Activated CD4-positive, alpha-beta T cell treated with anti-CD3 and anti-CD28 coated beads for 36 hours (primary cell): ENCODE results near the gene ZNF827. TPM values are rescaled to one million over a fixed set of nuclear protein-coding genes. Genes with fewer than 3 reads are reported as not detected.

ENCODE experiments used
- ATAC-seq: fragments of 200-7000 bp; cut with Tn5 transposase; one replicate; pipeline ENCODE4 v1.10.0; 2021; ENCODE audit warnings: mild to moderate bottlenecking, moderate library complexity
- CTCF ChIA-PET: fragments of 350-600 bp; sonication (Branson Sonifier 250); formaldehyde crosslinking; loops from one replicate; lab custom pipeline; 2021; ENCODE audit warnings: antibody characterized with exemption; lab: Charles Lee
- POLR2A ChIA-PET: fragments of 350-600 bp; sonication (Branson Sonifier 250); formaldehyde crosslinking; loops from one replicate; lab custom pipeline; 2021; ENCODE audit warnings: antibody characterized with exemption, inconsistent platforms; lab: Charles Lee
- DNase-seq: peaks from one replicate; pipeline ENCODE4 v3.0.0-alpha.2; 2020
- H3K27ac Mint-ChIP-seq: one replicate; pipeline ENCODE4 v1.8.0; 2021; ENCODE audit warnings: mixed read lengths
- H3K27me3 Mint-ChIP-seq: one replicate; pipeline ENCODE4 v1.8.0; 2021; ENCODE audit warnings: mixed read lengths
- H3K36me3 Mint-ChIP-seq: one replicate; pipeline ENCODE4 v1.8.0; 2021; ENCODE audit warnings: low read depth, mixed read lengths
- H3K4me1 Mint-ChIP-seq: one replicate; pipeline ENCODE4 v1.8.0; 2021; ENCODE audit warnings: mixed read lengths
- H3K4me3 Mint-ChIP-seq: one replicate; pipeline ENCODE4 v1.8.0; 2021; ENCODE audit warnings: mild to moderate bottlenecking, moderate library complexity, mixed read lengths
- H3K9me3 Mint-ChIP-seq: one replicate; pipeline ENCODE4 v1.8.0; 2021; ENCODE audit warnings: low read depth, mixed read lengths
- intact Hi-C, 2 experiments: fragments of 100-400 bp; cut with DNase I in 1 of 2; cut with micrococcal nuclease in 1 of 2; formaldehyde crosslinking; loops; one replicate each; pipeline versions ENCODE4 v1.14.2 to v1.15.1; 2022 to 2024; cut with DNase I, micrococcal nuclease
- total RNA-seq, 2 experiments: library from RNA; stranded (reverse); gene quantifications; one replicate each; pipeline ENCODE4 v1.2.3, GENCODE V29; 2021

Gene ZNF827
- total RNA-seq, 2 experiments from 2014 or later = 21.2 to 26.6 TPM

GRCh38 chr4:145775406-145775805, 163.2 kb downstream of the ZNF827 start:
- Mint-ChIP-seq H3K27me3 (no peaks in the 10 kb centered on the region), H3K4me1 (peaks cover 5% of the 10 kb centered on the region), H3K36me3 (peaks cover 45% of the 10 kb centered on the region), H3K27ac (no peak overlapping the region), H3K9me3 (no peaks in the 10 kb centered on the region), H3K4me3 (no peak overlapping the region)
- POLR2A ChIA-PET = no interaction called here
- DNase-seq = no peak
- CTCF ChIA-PET = no interaction called here
- intact Hi-C loops = no loop called here
- ATAC-seq = peak; percentile 42

GRCh38 chr4:145774473-145774872, 164.2 kb downstream of the ZNF827 start:
- H3K9me3 Mint-ChIP-seq = no peaks in the 10 kb centered on the region
- H3K36me3 Mint-ChIP-seq = peaks cover 47% of the 10 kb centered on the region
- H3K4me3 Mint-ChIP-seq = no peak overlapping the region
- POLR2A ChIA-PET = no interaction called here
- DNase-seq (no peak), ATAC-seq (no peak)
- H3K27me3 Mint-ChIP-seq = no peaks in the 10 kb centered on the region
- intact Hi-C loops = no loop called here
- H3K27ac Mint-ChIP-seq = peak overlapping the region; percentile 52
- H3K4me1 Mint-ChIP-seq = peaks cover 5% of the 10 kb centered on the region
- CTCF ChIA-PET = no interaction called here

- DNase-seq (no peak), ATAC-seq (peak; percentile 51)
- ChIA-PET POLR2A (no interaction called here), CTCF (interaction anchor here (0.9 kb wide), 1 partner anchor 46 kb away, joined by 3 read pairs; no protein-coding TSS in a partner anchor)
- Mint-ChIP-seq H3K4me3 (no peak overlapping the region), H3K36me3 (peaks cover 44% of the 10 kb centered on the region), H3K9me3 (no peaks in the 10 kb centered on the region), H3K27me3 (no peaks in the 10 kb centered on the region), H3K4me1 (peaks cover 5% of the 10 kb centered on the region), H3K27ac (peak overlapping the region; percentile 20)
- intact Hi-C loops = no loop called here
Observed at GRCh38 chr4:145773581-145774234, 164.9 kb downstream of the ZNF827 start.

GRCh38 chr4:145772347-145772746, 166.3 kb downstream of the ZNF827 start:
- intact Hi-C loops = no loop called here
- ATAC-seq (no peak), DNase-seq (no peak)
- Mint-ChIP-seq H3K4me1 (peaks cover 9% of the 10 kb centered on the region), H3K27me3 (no peaks in the 10 kb centered on the region), H3K36me3 (peaks cover 50% of the 10 kb centered on the region), H3K27ac (no peak overlapping the region), H3K4me3 (no peak overlapping the region), H3K9me3 (peaks cover 4% of the 10 kb centered on the region)
- ChIA-PET CTCF (interaction anchor here (0.7 kb wide), 1 partner anchor 147 kb away, joined by 4 read pairs; no protein-coding TSS in a partner anchor), POLR2A (interaction anchor here (0.5 kb wide), 1 partner anchor 315 kb away, joined by 3 read pairs; no protein-coding TSS in a partner anchor)

GRCh38 chr4:145770124-145770523, 168.5 kb downstream of the ZNF827 start:
- no peak overlapping the region for H3K4me3 Mint-ChIP-seq
- intact Hi-C loops = no loop called here
- POLR2A ChIA-PET = no interaction called here
- H3K27ac Mint-ChIP-seq = no peak overlapping the region
- peaks cover 4% of the 10 kb centered on the region for H3K9me3 Mint-ChIP-seq
- ATAC-seq (no peak), DNase-seq (no peak)
- H3K27me3 Mint-ChIP-seq = no peaks in the 10 kb centered on the region
- H3K4me1 Mint-ChIP-seq = peaks cover 21% of the 10 kb centered on the region
- CTCF ChIA-PET = no interaction called here
- H3K36me3 Mint-ChIP-seq = peaks cover 63% of the 10 kb centered on the region

- H3K27ac Mint-ChIP-seq = no peak overlapping the region
- DNase-seq (no peak), ATAC-seq (no peak)
- CTCF ChIA-PET = no interaction called here
- H3K4me3 Mint-ChIP-seq = no peak overlapping the region
- peaks cover 68% of the 10 kb centered on the region for H3K36me3 Mint-ChIP-seq
- H3K4me1 Mint-ChIP-seq = peaks cover 21% of the 10 kb centered on the region
- intact Hi-C loops = no loop called here
- POLR2A ChIA-PET = no interaction called here
- H3K9me3 Mint-ChIP-seq = peaks cover 4% of the 10 kb centered on the region
- H3K27me3 Mint-ChIP-seq = no peaks in the 10 kb centered on the region
Observed at GRCh38 chr4:145769450-145770037, 169.1 kb downstream of the ZNF827 start.

GRCh38 chr4:145766273-145766672, 172.3 kb downstream of the ZNF827 start:
- DNase-seq = no peak
- Mint-ChIP-seq H3K9me3 (peaks cover 4% of the 10 kb centered on the region), H3K4me3 (no peak overlapping the region), H3K27ac (peak overlapping the region; percentile 66), H3K4me1 (peaks cover 16% of the 10 kb centered on the region), H3K27me3 (no peaks in the 10 kb centered on the region), H3K36me3 (peaks cover 73% of the 10 kb centered on the region)
- POLR2A ChIA-PET = no interaction called here
- peak; percentile 49 for ATAC-seq
- intact Hi-C loops = no loop called here
- CTCF ChIA-PET = no interaction called here

- POLR2A ChIA-PET = no interaction called here
- intact Hi-C loops = no loop called here
- Mint-ChIP-seq H3K4me1 (peaks cover 32% of the 10 kb centered on the region), H3K27ac (no peak overlapping the region), H3K36me3 (peaks cover 86% of the 10 kb centered on the region), H3K9me3 (peaks cover 7% of the 10 kb centered on the region), H3K27me3 (no peaks in the 10 kb centered on the region), H3K4me3 (no peak overlapping the region)
- ATAC-seq (no peak), DNase-seq (no peak)
- CTCF ChIA-PET = no interaction called here
Observed at GRCh38 chr4:145763399-145763798, 175.2 kb downstream of the ZNF827 start.

- H3K4me3 Mint-ChIP-seq = no peak overlapping the region
- ChIA-PET POLR2A (no interaction called here), CTCF (no interaction called here)
- DNase-seq (no peak), ATAC-seq (no peak)
- peaks cover 32% of the 10 kb centered on the region for H3K4me1 Mint-ChIP-seq
- no peaks in the 10 kb centered on the region for H3K27me3 Mint-ChIP-seq
- H3K36me3 Mint-ChIP-seq = peaks cover 83% of the 10 kb centered on the region
- no peak overlapping the region for H3K27ac Mint-ChIP-seq
- intact Hi-C loops = no loop called here
- peaks cover 7% of the 10 kb centered on the region for H3K9me3 Mint-ChIP-seq
Observed at GRCh38 chr4:145762719-145763118, 175.9 kb downstream of the ZNF827 start.

- no peak overlapping the region for H3K4me3 Mint-ChIP-seq
- peaks cover 69% of the 10 kb centered on the region for H3K36me3 Mint-ChIP-seq
- ChIA-PET CTCF (no interaction called here), POLR2A (no interaction called here)
- intact Hi-C loops = no loop called here
- H3K9me3 Mint-ChIP-seq = peaks cover 2% of the 10 kb centered on the region
- no peaks in the 10 kb centered on the region for H3K27me3 Mint-ChIP-seq
- no peak for DNase-seq
- ATAC-seq = no peak
- no peak overlapping the region for H3K27ac Mint-ChIP-seq
- peaks cover 27% of the 10 kb centered on the region for H3K4me1 Mint-ChIP-seq
Observed at GRCh38 chr4:145760961-145761929, 177.4 kb downstream of the ZNF827 start.

- no peak overlapping the region for H3K27ac Mint-ChIP-seq
- peak; percentile 34 for ATAC-seq
- intact Hi-C loops = no loop called here
- ChIA-PET CTCF (no interaction called here), POLR2A (no interaction called here)
- peaks cover 2% of the 10 kb centered on the region for H3K9me3 Mint-ChIP-seq
- no peaks in the 10 kb centered on the region for H3K27me3 Mint-ChIP-seq
- no peak overlapping the region for H3K4me3 Mint-ChIP-seq
- peak; percentile 53 for DNase-seq
- peaks cover 58% of the 10 kb centered on the region for H3K36me3 Mint-ChIP-seq
- H3K4me1 Mint-ChIP-seq = peaks cover 30% of the 10 kb centered on the region
Observed at GRCh38 chr4:145760176-145760575, 178.4 kb downstream of the ZNF827 start.
